Upper lobe of left lung (tissue), 4 donors: ENCODE results near the gene CHST11.

ENCODE experiments used
- EP300 ChIP-seq, 4 donors: sonication (generic); formaldehyde crosslinking; IDR thresholded peaks; one replicate each; pipeline ENCODE4 v1.5.1; 2017; ENCODE audit warnings: antibody characterized with exemption in 4 of 4, control low read depth in 2 of 4
- POLR2A ChIP-seq, 4 donors: fragments of 450-650 bp; IDR thresholded peaks; one replicate each; pipeline ENCODE4 v1.5.1; 2016 to 2017; ENCODE audit warnings: antibody characterized with exemption in 4 of 4, mild to moderate bottlenecking in 2 of 4
- POLR2AphosphoS5 ChIP-seq, 2 donors: sonication (generic); formaldehyde crosslinking; IDR thresholded peaks; one replicate each; pipeline ENCODE4 v1.5.1; 2017; ENCODE audit warnings: antibody characterized with exemption in 2 of 2
- TF ChIP-seq, protein P1 (sequence below), 6 experiments: fragments of 450-650 bp in 4 of 6; fragments of 200-600 bp in 2 of 6; sonication (generic) in 2 of 6; IDR thresholded peaks; one replicate each; pipeline ENCODE4 v1.5.1; 2016 to 2019; ENCODE audit warnings: antibody characterized with exemption in 6 of 6

DNA sequence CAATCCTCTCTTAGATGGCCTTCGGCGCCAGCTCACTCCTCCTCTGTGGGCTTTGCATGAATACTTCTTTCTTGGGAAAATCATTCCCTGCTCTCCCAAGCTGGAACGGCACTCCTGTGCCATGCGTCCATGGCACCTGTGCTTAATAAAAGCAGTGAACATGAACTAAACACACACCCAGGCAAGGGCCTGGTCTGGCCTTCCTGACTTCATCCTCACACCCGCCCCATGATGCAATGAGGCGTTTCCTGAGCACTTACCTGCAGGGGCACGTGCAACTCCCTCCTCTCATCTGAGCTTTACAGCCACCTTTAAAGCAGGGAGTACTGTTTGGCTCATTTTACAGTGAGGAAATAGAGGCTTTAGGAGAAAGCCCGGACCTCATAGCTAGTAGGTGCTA is 281.6 kb downstream of the CHST11 start:
- TF ChIP-seq, protein P1, sequence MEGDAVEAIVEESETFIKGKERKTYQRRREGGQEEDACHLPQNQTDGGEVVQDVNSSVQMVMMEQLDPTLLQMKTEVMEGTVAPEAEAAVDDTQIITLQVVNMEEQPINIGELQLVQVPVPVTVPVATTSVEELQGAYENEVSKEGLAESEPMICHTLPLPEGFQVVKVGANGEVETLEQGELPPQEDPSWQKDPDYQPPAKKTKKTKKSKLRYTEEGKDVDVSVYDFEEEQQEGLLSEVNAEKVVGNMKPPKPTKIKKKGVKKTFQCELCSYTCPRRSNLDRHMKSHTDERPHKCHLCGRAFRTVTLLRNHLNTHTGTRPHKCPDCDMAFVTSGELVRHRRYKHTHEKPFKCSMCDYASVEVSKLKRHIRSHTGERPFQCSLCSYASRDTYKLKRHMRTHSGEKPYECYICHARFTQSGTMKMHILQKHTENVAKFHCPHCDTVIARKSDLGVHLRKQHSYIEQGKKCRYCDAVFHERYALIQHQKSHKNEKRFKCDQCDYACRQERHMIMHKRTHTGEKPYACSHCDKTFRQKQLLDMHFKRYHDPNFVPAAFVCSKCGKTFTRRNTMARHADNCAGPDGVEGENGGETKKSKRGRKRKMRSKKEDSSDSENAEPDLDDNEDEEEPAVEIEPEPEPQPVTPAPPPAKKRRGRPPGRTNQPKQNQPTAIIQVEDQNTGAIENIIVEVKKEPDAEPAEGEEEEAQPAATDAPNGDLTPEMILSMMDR (IDR thresholded peaks at IDR 0.05): no peak
- TF ChIP-seq POLR2A (IDR thresholded peaks at IDR 0.05) (no peak), POLR2AphosphoS5 (IDR thresholded peaks at IDR 0.05) (no peak), EP300 (IDR thresholded peaks at IDR 0.05) (no peak)
